ENCODE measurements around the gene CA11. TPM values are rescaled to one million over a fixed set of nuclear protein-coding genes. Genes with fewer than 3 reads are reported as not detected.
A peak's percentile ranks its signal among the peaks of the same experiment; 100 is the strongest.

The CA11 gene
- total and polyA plus RNA-seq, 9 of the 15 experiments (the other 6 are each of a cell fraction or from before 2014, with no cell fraction given): 2.9 to 19.9 (median 8.3) TPM

DNA sequence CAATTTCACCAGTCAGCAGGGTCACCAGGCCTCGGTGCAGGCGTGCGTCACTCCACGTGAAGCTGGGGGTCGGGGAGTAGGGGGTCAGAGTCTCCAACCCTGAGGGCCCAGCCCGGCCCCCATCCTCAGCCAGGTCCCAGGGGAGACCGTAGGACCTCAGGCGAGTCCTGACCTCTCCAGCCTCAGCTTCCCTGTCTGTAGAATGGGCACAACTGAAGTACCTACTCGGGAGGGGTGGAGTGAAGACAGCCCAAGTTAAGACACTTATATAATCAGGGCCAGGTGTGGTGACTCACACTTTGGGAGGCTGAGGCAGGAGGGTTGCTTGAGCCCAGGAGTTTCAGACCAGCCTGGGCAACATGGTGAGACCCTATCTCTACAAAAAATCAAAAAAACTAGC, 42.1 kb downstream of the CA11 start:
- intact Hi-C loops (cut with micrococcal nuclease): no loop called here
- peaks cover 0 to 4% of the 10 kb centered on the region in 2 experiments; a peak in 1 of 5 replicates for H3K27me3 ChIP-seq (ENCODE audit: control insufficient read depth in 2 of 2, insufficient read depth in 2 of 2, low read length in 2 of 2)
- no peaks in the 10 kb centered on the region; the same call in 1 of the 2 replicates for H4K20me1 ChIP-seq (replicated peaks; ENCODE audit: control insufficient read depth, insufficient read depth, low read length)
- H3K4me3 ChIP-seq: no peak overlapping the region
- WGBS (ENCODE audit: insufficient coverage, low coverage, missing lambda C conversion rate): 40% methylated on average over 8 of the region's 9 CpGs
- ATAC-seq (no peak), DNase-seq (ENCODE audit: extremely low read depth in 1 of 4, low spot score in 3 of 4) (no peak), FAIRE-seq (no peak)
- H3K4me2 ChIP-seq (ENCODE audit: insufficient read depth, low read length): no peak overlapping the region
- H3K9me3 ChIP-seq (replicated peaks; ENCODE audit: control insufficient read depth, insufficient read depth, low read depth, low read length): no peaks in the 10 kb centered on the region
- H3K4me1 ChIP-seq (replicated peaks in 1 of 2; ENCODE audit: control insufficient read depth in 2 of 2, insufficient read depth in 2 of 2, low read length in 2 of 2): peaks cover 0 to 35% of the 10 kb centered on the region in 2 experiments; a peak in 2 of 5 replicates
- ChIA-PET CTCF (ENCODE audit: low intra/inter-chr PET ratio) (no interaction called here), POLR2A (interaction anchor here (0.6 kb wide), 1 partner anchor 15 kb away, joined by 3 read pairs; no protein-coding TSS in a partner anchor)
- H3K9ac ChIP-seq (ENCODE audit: insufficient read depth in 1 of 2, low read depth in 2 of 2, low read length in 2 of 2): no peak overlapping the region
- H3K9me1 ChIP-seq (ENCODE audit: control insufficient read depth, insufficient read depth, low read length): no peaks in the 10 kb centered on the region
- no peak overlapping the region for H3K27ac ChIP-seq (ENCODE audit: extremely low read depth, low read depth, low read length)
- no peaks in the 10 kb centered on the region for H3K36me3 ChIP-seq (ENCODE audit: control insufficient read depth, insufficient read depth, low read length)
- in situ Hi-C loops (cut with MboI): no loop called here
- H2AFZ ChIP-seq (ENCODE audit: low read depth, low read length): no peak overlapping the region
- H3K79me2 ChIP-seq (ENCODE audit: control insufficient read depth, insufficient read depth, low read length): no peaks in the 10 kb centered on the region
- no TSS peak for BruUV-seq (replicated peaks)
- TF ChIP-seq CREB1 (IDR thresholded peaks at IDR 0.05) (no peak), CREB1 (CRISPR knock-in tag; IDR thresholded peaks at IDR 0.05) (no peak), HMG20A (CRISPR knock-in tag; conservative IDR thresholded peaks at IDR 0.05) (no peak), TCF3 (CRISPR knock-in tag; IDR thresholded peaks at IDR 0.05) (no peak), PHF20 (IDR thresholded peaks at IDR 0.05; ENCODE audit: partially characterized antibody) (peak; percentile 52), SMARCB1 (IDR thresholded peaks at IDR 0.05; ENCODE audit: insufficient read length, low read depth) (no peak), GABPB1 (CRISPR knock-in tag; IDR thresholded peaks at IDR 0.05) (no peak), HDAC1 (IDR thresholded peaks at IDR 0.05) (no peak), MYNN (IDR thresholded peaks at IDR 0.05) (no peak), MYNN (CRISPR knock-in tag; IDR thresholded peaks at IDR 0.05) (no peak), THAP7 (CRISPR knock-in tag; IDR thresholded peaks at IDR 0.05) (no peak), CBFA2T2 (conservative IDR thresholded peaks at IDR 0.05) (no peak), KDM1A (IDR thresholded peaks at IDR 0.05) (peak; percentile 72 to 79), ZNF717 (CRISPR knock-in tag; IDR thresholded peaks at IDR 0.05) (no peak), SMAD4 (CRISPR knock-in tag; conservative IDR thresholded peaks at IDR 0.05) (no peak), CBX5 (IDR thresholded peaks at IDR 0.05; ENCODE audit: borderline replicate concordance, low read depth) (no peak), SAFB (IDR thresholded peaks at IDR 0.05; ENCODE audit: borderline replicate concordance, low read depth, low read length) (no peak), ZNF175 (CRISPR knock-in tag; IDR thresholded peaks at IDR 0.05; ENCODE audit: low read depth) (no peak)
- TF ChIP-seq, protein P1, sequence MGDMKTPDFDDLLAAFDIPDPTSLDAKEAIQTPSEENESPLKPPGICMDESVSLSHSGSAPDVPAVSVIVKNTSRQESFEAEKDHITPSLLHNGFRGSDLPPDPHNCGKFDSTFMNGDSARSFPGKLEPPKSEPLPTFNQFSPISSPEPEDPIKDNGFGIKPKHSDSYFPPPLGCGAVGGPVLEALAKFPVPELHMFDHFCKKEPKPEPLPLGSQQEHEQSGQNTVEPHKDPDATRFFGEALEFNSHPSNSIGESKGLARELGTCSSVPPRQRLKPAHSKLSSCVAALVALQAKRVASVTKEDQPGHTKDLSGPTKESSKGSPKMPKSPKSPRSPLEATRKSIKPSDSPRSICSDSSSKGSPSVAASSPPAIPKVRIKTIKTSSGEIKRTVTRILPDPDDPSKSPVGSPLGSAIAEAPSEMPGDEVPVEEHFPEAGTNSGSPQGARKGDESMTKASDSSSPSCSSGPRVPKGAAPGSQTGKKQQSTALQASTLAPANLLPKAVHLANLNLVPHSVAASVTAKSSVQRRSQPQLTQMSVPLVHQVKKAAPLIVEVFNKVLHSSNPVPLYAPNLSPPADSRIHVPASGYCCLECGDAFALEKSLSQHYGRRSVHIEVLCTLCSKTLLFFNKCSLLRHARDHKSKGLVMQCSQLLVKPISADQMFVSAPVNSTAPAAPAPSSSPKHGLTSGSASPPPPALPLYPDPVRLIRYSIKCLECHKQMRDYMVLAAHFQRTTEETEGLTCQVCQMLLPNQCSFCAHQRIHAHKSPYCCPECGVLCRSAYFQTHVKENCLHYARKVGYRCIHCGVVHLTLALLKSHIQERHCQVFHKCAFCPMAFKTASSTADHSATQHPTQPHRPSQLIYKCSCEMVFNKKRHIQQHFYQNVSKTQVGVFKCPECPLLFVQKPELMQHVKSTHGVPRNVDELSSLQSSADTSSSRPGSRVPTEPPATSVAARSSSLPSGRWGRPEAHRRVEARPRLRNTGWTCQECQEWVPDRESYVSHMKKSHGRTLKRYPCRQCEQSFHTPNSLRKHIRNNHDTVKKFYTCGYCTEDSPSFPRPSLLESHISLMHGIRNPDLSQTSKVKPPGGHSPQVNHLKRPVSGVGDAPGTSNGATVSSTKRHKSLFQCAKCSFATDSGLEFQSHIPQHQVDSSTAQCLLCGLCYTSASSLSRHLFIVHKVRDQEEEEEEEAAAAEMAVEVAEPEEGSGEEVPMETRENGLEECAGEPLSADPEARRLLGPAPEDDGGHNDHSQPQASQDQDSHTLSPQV (IDR thresholded peaks at IDR 0.05): no peak
- TF ChIP-seq, protein P2, sequence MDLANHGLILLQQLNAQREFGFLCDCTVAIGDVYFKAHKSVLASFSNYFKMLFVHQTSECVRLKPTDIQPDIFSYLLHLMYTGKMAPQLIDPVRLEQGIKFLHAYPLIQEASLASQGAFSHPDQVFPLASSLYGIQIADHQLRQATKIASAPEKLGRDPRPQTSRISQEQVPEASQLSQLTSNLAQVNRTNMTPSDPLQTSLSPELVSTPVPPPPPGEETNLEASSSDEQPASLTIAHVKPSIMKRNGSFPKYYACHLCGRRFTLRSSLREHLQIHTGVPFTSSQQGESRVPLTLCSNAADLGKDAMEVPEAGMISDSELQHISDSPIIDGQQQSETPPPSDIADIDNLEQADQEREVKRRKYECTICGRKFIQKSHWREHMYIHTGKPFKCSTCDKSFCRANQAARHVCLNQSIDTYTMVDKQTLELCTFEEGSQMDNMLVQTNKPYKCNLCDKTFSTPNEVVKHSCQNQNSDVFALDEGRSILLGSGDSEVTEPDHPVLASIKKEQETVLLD (IDR thresholded peaks at IDR 0.05): no peak

Data from K562 (cell line).